OCI-LY3 (cell line): ENCODE results near the gene DPY30.

Experiments
- H2AFZ ChIP-seq: fragments of 200-600, 300-600 bp; shearing (Covaris generic); 2 replicates; pipeline ENCODE4 v1.6.0; 2014; ENCODE audit warnings: antibody characterized with exemption, low read depth, low read length
- H3K27ac ChIP-seq: fragments of 200-600, 300-600 bp; sonication (generic); 2 replicates; pipeline ENCODE4 v1.5.1; 2014; ENCODE audit warnings: mild to moderate bottlenecking, low read length, moderate library complexity, mixed read lengths
- H3K27me3 ChIP-seq: fragments of 200-600, 300-600 bp; sonication (generic); 2 replicates; pipeline ENCODE4 v1.6.1; 2014; ENCODE audit warnings: low read depth, low read length, mixed read lengths
- H3K36me3 ChIP-seq: fragments of 200-600, 300-600 bp; sonication (generic); replicated peaks from 2 replicates; pipeline ENCODE3; 2014; ENCODE audit warnings: low read depth, low read length, mixed read lengths
- H3K4me1 ChIP-seq: fragments of 300-600, 200-600 bp; sonication (generic); 2 replicates; pipeline ENCODE4 v1.6.1; 2014; ENCODE audit warnings: low read length, mixed read lengths
- H3K4me2 ChIP-seq: fragments of 200-600, 300-600 bp; sonication (generic); 2 replicates; pipeline ENCODE4 v1.6.1; 2014; ENCODE audit warnings: low read length, mixed read lengths
- H3K4me3 ChIP-seq: fragments of 300-600, 200-600 bp; sonication (generic); 2 replicates; pipeline ENCODE4 v1.5.1; 2014; ENCODE audit warnings: antibody characterized with exemption, mild to moderate bottlenecking, low read length, moderate library complexity
- H3K79me2 ChIP-seq: fragments of 300-600, 200-600 bp; shearing (Covaris generic); 2 replicates; pipeline ENCODE4 v1.6.1; 2014; ENCODE audit warnings: mild to moderate bottlenecking, low read length, mixed read lengths
- H3K9ac ChIP-seq: fragments of 300-600, 200-600 bp; shearing (Covaris generic); 2 replicates; pipeline ENCODE4 v1.6.0; 2014; ENCODE audit warnings: mild to moderate bottlenecking, low read length, moderate library complexity
- H3K9me3 ChIP-seq: fragments of 200-600, 300-600 bp; shearing (Covaris generic); 2 replicates; pipeline ENCODE4 v1.6.1; 2014; ENCODE audit warnings: low read length, mixed read lengths; ENCODE audit not compliant: insufficient read depth
- H4K20me1 ChIP-seq: fragments of 200-600, 300-600 bp; sonication (generic); 2 replicates; pipeline ENCODE4 v1.6.1; 2016; ENCODE audit warnings: low read length, mixed read lengths; ENCODE audit not compliant: insufficient read depth
- EZH2phosphoT487 ChIP-seq: fragments of 200-600 bp; shearing (Covaris generic); IDR thresholded peaks from 2 replicates; pipeline ENCODE4 v1.6.1; 2018; ENCODE audit warnings: antibody characterized with exemption, mixed run types, low read depth
- TF ChIP-seq, protein P1 (sequence below): fragments of 200-600, 300-600 bp; sonication (generic); IDR thresholded peaks from 2 replicates; pipeline ENCODE4 v1.5.1; 2014; ENCODE audit warnings: antibody characterized with exemption, low read length, low read depth

DPY30 gene

GRCh38 chr2:32002406-32002805 is 37.2 kb downstream of the DPY30 start:
- Histone ChIP-seq H4K20me1 (peaks cover 61% of the 10 kb centered on the region), H3K4me2 (no peak overlapping the region), H3K79me2 (peaks cover 96% of the 10 kb centered on the region), H3K9me3 (no peaks in the 10 kb centered on the region), H2AFZ (no peak overlapping the region), H3K27ac (no peak overlapping the region), H3K36me3 (no peaks in the 10 kb centered on the region), H3K4me3 (no peak overlapping the region), H3K9ac (no peak overlapping the region), H3K4me1 (peaks cover under 1% of the 10 kb centered on the region; the same call in 1 of the 2 replicates), H3K27me3 (no peaks in the 10 kb centered on the region)
- TF ChIP-seq EZH2phosphoT487, result no peak
- TF ChIP-seq, protein P1, sequence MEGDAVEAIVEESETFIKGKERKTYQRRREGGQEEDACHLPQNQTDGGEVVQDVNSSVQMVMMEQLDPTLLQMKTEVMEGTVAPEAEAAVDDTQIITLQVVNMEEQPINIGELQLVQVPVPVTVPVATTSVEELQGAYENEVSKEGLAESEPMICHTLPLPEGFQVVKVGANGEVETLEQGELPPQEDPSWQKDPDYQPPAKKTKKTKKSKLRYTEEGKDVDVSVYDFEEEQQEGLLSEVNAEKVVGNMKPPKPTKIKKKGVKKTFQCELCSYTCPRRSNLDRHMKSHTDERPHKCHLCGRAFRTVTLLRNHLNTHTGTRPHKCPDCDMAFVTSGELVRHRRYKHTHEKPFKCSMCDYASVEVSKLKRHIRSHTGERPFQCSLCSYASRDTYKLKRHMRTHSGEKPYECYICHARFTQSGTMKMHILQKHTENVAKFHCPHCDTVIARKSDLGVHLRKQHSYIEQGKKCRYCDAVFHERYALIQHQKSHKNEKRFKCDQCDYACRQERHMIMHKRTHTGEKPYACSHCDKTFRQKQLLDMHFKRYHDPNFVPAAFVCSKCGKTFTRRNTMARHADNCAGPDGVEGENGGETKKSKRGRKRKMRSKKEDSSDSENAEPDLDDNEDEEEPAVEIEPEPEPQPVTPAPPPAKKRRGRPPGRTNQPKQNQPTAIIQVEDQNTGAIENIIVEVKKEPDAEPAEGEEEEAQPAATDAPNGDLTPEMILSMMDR, result no peak

DNA sequence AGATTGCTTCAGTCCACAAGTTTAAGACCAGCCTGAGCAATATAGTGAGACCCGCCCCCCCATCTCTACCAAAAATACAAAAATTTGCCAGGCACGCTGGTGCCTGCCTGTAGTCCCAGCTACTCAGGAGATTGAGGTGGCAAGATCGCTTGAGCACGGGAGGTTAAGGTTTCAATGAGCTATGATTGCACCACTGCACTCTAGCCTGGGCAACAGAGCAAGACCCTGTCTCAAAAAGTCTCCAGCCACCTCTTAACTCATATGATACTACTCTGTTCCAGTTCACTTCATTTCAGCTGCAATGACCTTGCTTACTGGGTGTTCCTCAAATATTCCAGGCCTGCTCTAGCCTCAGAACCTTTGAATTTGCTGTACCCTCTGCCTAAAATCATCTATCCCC is 40.2 kb downstream of the DPY30 start:
- H2AFZ ChIP-seq, result no peak overlapping the region
- TF ChIP-seq, protein P1, result no peak
- TF ChIP-seq EZH2phosphoT487, result no peak
- H3K4me3 ChIP-seq, result no peak overlapping the region
- H3K36me3 ChIP-seq, result peaks cover 3% of the 10 kb centered on the region
- no peak overlapping the region for H3K4me2 ChIP-seq
- no peaks in the 10 kb centered on the region for H3K27me3 ChIP-seq
- H3K9me3 ChIP-seq, result no peaks in the 10 kb centered on the region
- H3K9ac ChIP-seq, result no peak overlapping the region
- H3K4me1 ChIP-seq, result no peaks in the 10 kb centered on the region
- peaks cover 49% of the 10 kb centered on the region for H4K20me1 ChIP-seq
- no peak overlapping the region for H3K27ac ChIP-seq
- peaks cover 95% of the 10 kb centered on the region for H3K79me2 ChIP-seq

- H3K9me3 ChIP-seq, result no peaks in the 10 kb centered on the region
- H3K36me3 ChIP-seq, result peaks cover 3% of the 10 kb centered on the region
- peaks cover 95% of the 10 kb centered on the region for H3K79me2 ChIP-seq
- H3K27ac ChIP-seq, result no peak overlapping the region
- peaks cover 44% of the 10 kb centered on the region for H4K20me1 ChIP-seq
- no peak overlapping the region for H2AFZ ChIP-seq
- H3K4me3 ChIP-seq, result no peak overlapping the region
- no peak overlapping the region for H3K4me2 ChIP-seq
- H3K27me3 ChIP-seq, result no peaks in the 10 kb centered on the region
- no peaks in the 10 kb centered on the region for H3K4me1 ChIP-seq
- no peak overlapping the region for H3K9ac ChIP-seq
- no peak for TF ChIP-seq EZH2phosphoT487
- TF ChIP-seq, protein P1, result no peak
Measured at GRCh38 chr2:31998731-31999383, 40.7 kb downstream of the DPY30 start.

DNA sequence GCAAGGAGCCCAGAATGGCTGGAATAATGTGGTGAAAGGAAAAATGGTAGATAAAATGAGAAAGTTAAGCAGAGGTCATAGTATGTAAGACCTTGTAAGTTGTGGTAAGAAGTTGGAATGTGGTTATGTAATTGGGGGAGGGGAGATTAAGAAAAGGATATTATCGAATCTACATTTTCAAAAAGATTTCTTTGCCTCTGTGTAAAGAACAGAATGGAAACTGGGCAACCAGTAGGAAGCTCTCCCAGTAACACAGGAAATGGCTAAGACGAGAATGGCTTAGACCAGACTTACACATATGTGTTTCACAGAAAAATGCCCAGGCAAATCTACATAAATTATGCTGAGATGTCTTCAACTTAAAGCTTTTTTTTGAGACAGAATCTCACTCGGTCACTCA is 42.0 kb downstream of the DPY30 start:
- Histone ChIP-seq H3K4me1 (no peaks in the 10 kb centered on the region), H3K4me2 (no peak overlapping the region), H3K27me3 (no peaks in the 10 kb centered on the region), H3K9ac (no peak overlapping the region), H3K36me3 (peaks cover 3% of the 10 kb centered on the region), H3K27ac (no peak overlapping the region), H3K9me3 (no peaks in the 10 kb centered on the region), H2AFZ (no peak overlapping the region), H4K20me1 (peaks cover 44% of the 10 kb centered on the region), H3K4me3 (no peak overlapping the region), H3K79me2 (peaks cover 95% of the 10 kb centered on the region)
- no peak for TF ChIP-seq EZH2phosphoT487
- TF ChIP-seq, protein P1, result no peak
